ENCODE measurements around the gene TRPV6.

TRPV6 gene

DNA sequence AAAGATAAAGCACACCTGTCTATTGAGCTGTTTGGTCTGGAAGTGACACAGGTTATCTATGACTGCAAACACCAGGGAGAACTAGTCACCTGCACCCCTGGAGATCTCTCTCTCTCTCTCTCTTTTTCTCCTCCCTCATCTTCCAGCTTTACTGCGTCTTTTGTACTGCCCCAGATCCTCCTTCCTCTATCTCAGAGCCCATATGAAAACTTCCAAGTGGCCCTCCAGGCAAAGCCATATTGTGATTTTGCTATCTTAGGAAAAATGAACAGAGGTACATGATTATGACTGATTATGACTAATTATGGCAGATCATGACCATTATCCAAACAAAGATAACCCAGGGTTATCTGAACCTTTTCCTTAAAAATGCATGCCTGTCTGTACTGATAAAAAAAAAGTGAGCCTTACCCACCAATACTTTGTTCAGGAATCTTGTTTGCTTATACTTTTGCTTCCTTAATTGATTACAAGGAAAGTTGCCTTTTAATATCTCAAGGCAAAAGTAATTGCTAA lies 43.2 kb downstream of the TRPV6 start:
- Histone ChIP-seq H3K4me1 (ENCODE audit: control insufficient read depth, insufficient read depth, low read length) (no peaks in the 10 kb centered on the region), H3K27ac (ENCODE audit: low read depth, low read length) (no peak overlapping the region), H3K9ac (ENCODE audit: low read depth, low read length) (no peak overlapping the region), H3K36me3 (ENCODE audit: control insufficient read depth, insufficient read depth, low read length) (no peaks in the 10 kb centered on the region), H3K4me3 (ENCODE audit: low read depth, low read length) (no peak overlapping the region), H3K9me3 (ENCODE audit: control insufficient read depth, insufficient read depth, low read length) (no peaks in the 10 kb centered on the region), H3K27me3 (ENCODE audit: control insufficient read depth, insufficient read depth, low read length) (no peaks in the 10 kb centered on the region)

GRCh38 chr7:142838461-142839213 lies 46.9 kb downstream of the TRPV6 start:
- H3K36me3 ChIP-seq (ENCODE audit: control insufficient read depth, insufficient read depth, low read length), result no peaks in the 10 kb centered on the region
- H3K4me3 ChIP-seq (ENCODE audit: low read depth, low read length), result no peak overlapping the region
- no peak overlapping the region for H3K27ac ChIP-seq (ENCODE audit: low read depth, low read length)
- no peaks in the 10 kb centered on the region for H3K27me3 ChIP-seq (ENCODE audit: control insufficient read depth, insufficient read depth, low read length)
- H3K9ac ChIP-seq (ENCODE audit: low read depth, low read length), result no peak overlapping the region
- no peaks in the 10 kb centered on the region for H3K4me1 ChIP-seq (ENCODE audit: control insufficient read depth, insufficient read depth, low read length)
- H3K9me3 ChIP-seq (ENCODE audit: control insufficient read depth, insufficient read depth, low read length), result no peaks in the 10 kb centered on the region

DNA sequence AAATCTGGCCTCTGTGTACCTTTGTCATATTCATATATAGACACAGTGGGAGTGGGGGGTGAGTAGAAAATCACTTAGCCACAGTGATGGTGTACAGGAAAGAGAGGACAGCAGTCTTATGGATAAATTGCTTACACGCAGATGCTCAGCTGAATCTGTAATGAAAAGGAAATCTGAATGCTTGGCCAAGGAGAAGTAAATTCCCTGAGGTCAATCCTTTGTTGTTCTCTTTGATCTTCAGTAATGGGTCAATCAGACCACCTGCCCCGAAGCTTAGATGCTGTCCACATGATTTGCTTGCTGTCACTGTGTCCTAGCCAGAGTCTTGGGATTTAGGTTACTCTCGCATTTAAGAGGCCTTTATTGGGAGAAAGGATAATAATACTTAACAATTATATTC lies 49.1 kb downstream of the TRPV6 start:
- Histone ChIP-seq H3K27ac (ENCODE audit: low read depth, low read length) (no peak overlapping the region), H3K4me3 (ENCODE audit: low read depth, low read length) (no peak overlapping the region), H3K9ac (ENCODE audit: low read depth, low read length) (no peak overlapping the region), H3K27me3 (ENCODE audit: control insufficient read depth, insufficient read depth, low read length) (no peaks in the 10 kb centered on the region), H3K9me3 (ENCODE audit: control insufficient read depth, insufficient read depth, low read length) (no peaks in the 10 kb centered on the region), H3K36me3 (ENCODE audit: control insufficient read depth, insufficient read depth, low read length) (no peaks in the 10 kb centered on the region), H3K4me1 (ENCODE audit: control insufficient read depth, insufficient read depth, low read length) (no peaks in the 10 kb centered on the region)

GRCh38 chr7:142835487-142835886 lies 50.1 kb downstream of the TRPV6 start:
- Histone ChIP-seq H3K4me3 (ENCODE audit: low read depth, low read length) (no peak overlapping the region), H3K9ac (ENCODE audit: low read depth, low read length) (no peak overlapping the region), H3K36me3 (ENCODE audit: control insufficient read depth, insufficient read depth, low read length) (no peaks in the 10 kb centered on the region), H3K4me1 (ENCODE audit: control insufficient read depth, insufficient read depth, low read length) (no peaks in the 10 kb centered on the region), H3K27me3 (ENCODE audit: control insufficient read depth, insufficient read depth, low read length) (no peaks in the 10 kb centered on the region), H3K27ac (ENCODE audit: low read depth, low read length) (no peak overlapping the region), H3K9me3 (ENCODE audit: control insufficient read depth, insufficient read depth, low read length) (no peaks in the 10 kb centered on the region)

DNA sequence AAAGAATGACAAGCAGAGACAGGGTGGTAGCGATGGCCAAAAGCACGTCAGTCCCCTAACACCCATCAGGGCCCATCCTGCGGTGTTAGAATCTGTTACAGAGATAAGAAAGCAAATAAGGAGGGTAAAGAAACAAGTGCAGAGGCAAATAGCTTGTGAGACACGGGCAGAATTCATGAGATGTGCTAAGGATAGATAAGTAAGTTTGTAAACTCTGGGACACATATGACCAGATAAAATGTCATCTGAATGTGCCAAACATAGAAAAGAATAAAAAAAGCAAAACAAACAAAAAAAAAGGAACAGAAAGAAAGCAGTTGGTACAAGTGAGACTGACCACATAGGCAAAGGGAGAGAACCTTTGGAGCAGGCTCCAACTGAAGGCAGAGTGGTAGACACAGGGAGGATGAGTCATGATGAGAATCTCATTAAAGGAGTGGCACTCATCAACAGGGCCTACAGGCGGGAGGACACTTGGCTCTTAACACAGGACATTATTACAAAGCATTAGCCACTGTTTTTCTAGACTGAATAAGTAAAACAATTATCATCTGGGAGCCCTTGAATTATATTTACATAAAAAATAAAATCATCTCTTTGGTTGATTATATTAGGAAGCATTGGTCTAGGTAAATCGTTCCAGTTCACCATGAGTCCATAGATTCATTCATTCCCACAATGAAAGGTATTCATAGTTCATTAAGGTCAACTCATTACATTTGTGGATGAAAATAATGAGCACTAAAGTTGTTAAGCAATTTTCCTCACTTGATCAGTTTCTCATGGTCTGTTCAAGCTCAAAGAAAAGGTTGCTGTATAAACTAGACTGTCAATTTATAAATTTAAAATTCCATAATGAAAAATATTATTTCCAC lies 52.1 kb downstream of the TRPV6 start:
- Histone ChIP-seq H3K9ac (ENCODE audit: low read depth, low read length) (no peak overlapping the region), H3K27me3 (ENCODE audit: control insufficient read depth, insufficient read depth, low read length) (no peaks in the 10 kb centered on the region), H3K27ac (ENCODE audit: low read depth, low read length) (no peak overlapping the region), H3K4me3 (ENCODE audit: low read depth, low read length) (no peak overlapping the region), H3K36me3 (ENCODE audit: control insufficient read depth, insufficient read depth, low read length) (no peaks in the 10 kb centered on the region), H3K9me3 (ENCODE audit: control insufficient read depth, insufficient read depth, low read length) (no peaks in the 10 kb centered on the region), H3K4me1 (ENCODE audit: control insufficient read depth, insufficient read depth, low read length) (no peaks in the 10 kb centered on the region)

GRCh38 chr7:142832417-142832816 lies 53.1 kb downstream of the TRPV6 start:
- no peak overlapping the region for H3K4me3 ChIP-seq (ENCODE audit: low read depth, low read length)
- H3K27ac ChIP-seq (ENCODE audit: low read depth, low read length), result no peak overlapping the region
- no peaks in the 10 kb centered on the region for H3K27me3 ChIP-seq (ENCODE audit: control insufficient read depth, insufficient read depth, low read length)
- H3K36me3 ChIP-seq (ENCODE audit: control insufficient read depth, insufficient read depth, low read length), result no peaks in the 10 kb centered on the region
- H3K4me1 ChIP-seq (ENCODE audit: control insufficient read depth, insufficient read depth, low read length), result no peaks in the 10 kb centered on the region
- no peak overlapping the region for H3K9ac ChIP-seq (ENCODE audit: low read depth, low read length)
- no peaks in the 10 kb centered on the region for H3K9me3 ChIP-seq (ENCODE audit: control insufficient read depth, insufficient read depth, low read length)

GRCh38 chr7:142827951-142828500 lies 57.5 kb downstream of the TRPV6 start:
- Histone ChIP-seq H3K4me1 (ENCODE audit: control insufficient read depth, insufficient read depth, low read length) (no peaks in the 10 kb centered on the region), H3K9ac (ENCODE audit: low read depth, low read length) (no peak overlapping the region), H3K27me3 (ENCODE audit: control insufficient read depth, insufficient read depth, low read length) (no peaks in the 10 kb centered on the region), H3K36me3 (ENCODE audit: control insufficient read depth, insufficient read depth, low read length) (no peaks in the 10 kb centered on the region), H3K9me3 (ENCODE audit: control insufficient read depth, insufficient read depth, low read length) (peaks cover 5% of the 10 kb centered on the region; the same call in 1 of the 2 replicates), H3K27ac (ENCODE audit: low read depth, low read length) (no peak overlapping the region), H3K4me3 (ENCODE audit: low read depth, low read length) (no peak overlapping the region)

DNA sequence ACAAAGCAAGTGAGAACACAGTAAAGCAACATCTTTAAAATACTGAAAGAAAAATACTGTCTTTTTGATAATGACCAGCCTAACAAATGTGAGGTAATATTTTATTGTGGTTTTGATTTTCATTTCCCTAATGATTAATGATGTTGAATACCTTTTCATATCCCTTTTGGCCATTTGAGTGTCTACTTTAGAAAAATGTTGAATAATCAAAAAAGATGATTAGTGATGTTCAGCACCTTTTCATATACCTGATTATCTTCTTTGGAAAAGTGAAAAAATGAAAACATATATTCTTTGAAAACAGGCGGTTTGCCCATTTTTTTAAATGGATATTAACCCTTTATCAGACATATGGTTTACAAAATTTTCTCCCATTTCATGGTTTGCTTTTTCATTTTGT lies 62.8 kb downstream of the TRPV6 start:
- Histone ChIP-seq H3K27ac (ENCODE audit: low read depth, low read length) (no peak overlapping the region), H3K4me3 (ENCODE audit: low read depth, low read length) (no peak overlapping the region), H3K36me3 (ENCODE audit: control insufficient read depth, insufficient read depth, low read length) (no peaks in the 10 kb centered on the region), H3K9me3 (ENCODE audit: control insufficient read depth, insufficient read depth, low read length) (peaks cover 5% of the 10 kb centered on the region; the same call in 1 of the 2 replicates), H3K4me1 (ENCODE audit: control insufficient read depth, insufficient read depth, low read length) (no peaks in the 10 kb centered on the region), H3K9ac (ENCODE audit: low read depth, low read length) (no peak overlapping the region), H3K27me3 (ENCODE audit: control insufficient read depth, insufficient read depth, low read length) (no peaks in the 10 kb centered on the region)

Measured in HUES48 (cell line).